Brain pericyte (primary cell): ENCODE results near the gene PPIL3.
A peak's percentile ranks its signal among the peaks of the same experiment; 100 is the strongest.
"Not testable (repeated sequence)": the region's sequence is repeated elsewhere in the genome, so short reads cannot be mapped to it uniquely, and the experiment has no call there.

Experiments
- DNase-seq: peaks from one replicate; pipeline ENCODE4 v3.0.0-alpha.2; 2012; ENCODE audit warnings: low read depth, low spot score

The PPIL3 gene

DNA sequence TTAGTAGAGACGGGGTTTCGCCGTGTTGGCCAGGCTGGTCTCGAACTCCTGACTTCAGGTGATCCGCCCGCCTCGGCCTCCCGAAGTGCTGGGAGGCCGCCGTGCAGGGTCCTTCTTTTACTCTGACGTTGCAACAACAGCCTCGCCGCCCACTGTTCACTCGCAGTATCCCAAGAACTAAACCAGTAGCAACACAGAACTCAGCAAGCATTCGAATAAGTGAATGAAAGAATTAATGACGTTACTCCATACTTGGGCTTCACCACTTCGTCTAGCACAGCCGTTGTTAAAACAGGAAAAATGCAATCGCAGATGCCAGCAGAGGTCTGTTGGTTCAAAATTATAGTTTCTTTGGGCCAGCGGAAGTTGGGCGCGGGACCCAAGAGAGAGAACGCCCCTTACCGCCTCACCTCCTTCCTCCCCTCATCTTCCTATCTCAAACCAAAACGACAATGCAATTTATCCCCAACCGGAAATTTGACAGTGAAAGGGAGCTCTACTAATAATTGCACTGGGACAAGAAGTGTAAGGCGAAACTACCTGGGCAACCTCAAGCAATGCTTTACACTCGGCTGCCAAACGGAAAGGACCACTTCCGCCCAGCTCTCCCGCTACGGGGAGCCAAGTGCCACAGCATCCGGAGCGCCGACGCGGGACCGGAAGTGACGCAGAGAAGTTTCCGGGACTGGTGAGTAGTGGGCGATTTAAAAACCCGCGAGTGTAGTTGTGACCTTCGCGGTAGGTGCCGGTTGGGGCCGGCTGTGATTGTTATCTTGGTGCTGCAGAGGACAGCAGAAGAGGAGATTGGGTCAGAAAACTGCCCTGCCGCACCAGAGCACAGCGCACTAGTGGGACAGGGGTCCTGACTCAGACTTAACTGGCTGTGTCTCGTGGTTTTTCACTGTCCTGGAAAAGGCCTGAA, at the start of gene PPIL3, which contains the start of gene NIF3L1:
TSS of gene PPIL3 (minus strand) at position 374 of the 922 bp plus-strand sequence. CDS start 1,462 bp downstream, outside the sequence.
TSS of gene NIF3L1 (plus strand) at position 668 of the 922 bp plus-strand sequence. CDS start 2,573 bp downstream, outside the sequence.
- peak; percentile 91 for DNase-seq

DNA sequence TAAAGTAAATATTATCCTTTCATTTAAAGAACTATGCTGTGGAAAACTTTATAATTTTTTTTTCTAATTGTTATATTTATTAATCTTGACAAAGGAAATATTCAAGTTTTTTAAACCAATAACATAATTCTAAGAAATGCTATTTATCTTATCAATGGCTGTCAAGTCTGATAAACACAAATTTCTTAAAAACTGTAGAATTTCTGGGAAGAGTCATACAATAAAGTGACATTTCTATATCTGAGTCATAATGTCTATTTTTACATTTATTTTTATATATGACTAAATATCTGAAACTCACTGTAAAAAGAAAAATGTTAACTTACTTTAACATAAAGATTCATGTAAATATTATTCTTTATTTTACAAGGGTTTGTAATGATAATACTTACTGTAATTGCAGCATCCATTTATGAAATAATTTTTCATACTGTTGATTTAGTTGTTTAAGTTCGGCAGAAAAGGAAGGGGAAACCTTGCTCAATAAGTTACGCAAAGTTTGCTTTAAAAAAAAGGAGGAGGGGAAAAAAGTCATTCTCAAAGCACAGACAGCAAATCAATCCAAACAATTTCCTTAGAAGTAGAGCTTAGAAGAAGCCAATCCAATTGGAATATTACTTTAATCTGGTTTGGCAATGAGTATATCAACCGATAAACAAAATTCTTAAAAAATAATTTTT, 42.2 kb upstream of the PPIL3 start:
- no peak for DNase-seq

- DNase-seq, result no peak
Measured at GRCh38 chr2:200929334-200930249, 40.7 kb upstream of the PPIL3 start.

DNA sequence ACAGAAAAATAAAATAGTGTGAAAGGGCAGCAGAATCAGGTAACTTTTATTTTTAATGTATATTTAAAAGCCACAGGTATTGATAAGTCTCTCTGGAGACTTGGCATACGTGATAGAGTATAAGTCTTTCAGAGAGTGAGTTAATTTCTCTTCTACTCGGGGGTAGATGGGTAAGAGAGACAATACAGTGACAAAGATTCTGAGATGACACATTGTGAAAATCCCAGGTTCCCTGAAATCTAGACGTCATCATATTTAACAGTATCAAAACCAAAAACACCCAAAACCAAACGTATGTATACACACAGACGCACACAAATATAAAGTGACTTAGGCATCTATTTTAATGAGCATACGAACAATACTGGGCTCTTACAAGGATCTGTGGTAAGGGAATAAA, 33.6 kb upstream of the PPIL3 start:
- DNase-seq, result no peak

- no peak for DNase-seq
Measured at GRCh38 chr2:200913654-200914053, 24.8 kb upstream of the PPIL3 start.

DNA sequence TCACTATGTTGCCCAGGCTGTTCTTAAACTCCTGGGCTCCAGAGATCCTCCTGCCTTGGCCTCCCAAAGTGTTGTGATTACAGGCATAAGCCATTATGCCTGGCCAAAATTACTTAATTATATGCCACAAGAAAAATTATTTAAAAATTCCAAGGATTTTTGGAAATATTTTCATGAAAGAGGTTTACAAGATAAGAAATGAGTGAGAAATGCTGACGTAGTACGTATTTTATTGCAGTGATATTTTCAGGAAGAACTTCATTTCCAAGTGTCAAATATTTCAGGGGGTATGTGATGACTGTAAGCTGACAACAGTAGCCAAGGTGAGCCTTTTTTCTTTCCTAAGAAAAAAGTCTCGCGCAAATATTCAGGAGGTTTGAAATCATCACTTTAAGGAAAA, 21.1 kb upstream of the PPIL3 start:
- DNase-seq, result no peak

GRCh38 chr2:200905618-200906296, 16.9 kb upstream of the PPIL3 start:
- DNase-seq, result no peak

DNA sequence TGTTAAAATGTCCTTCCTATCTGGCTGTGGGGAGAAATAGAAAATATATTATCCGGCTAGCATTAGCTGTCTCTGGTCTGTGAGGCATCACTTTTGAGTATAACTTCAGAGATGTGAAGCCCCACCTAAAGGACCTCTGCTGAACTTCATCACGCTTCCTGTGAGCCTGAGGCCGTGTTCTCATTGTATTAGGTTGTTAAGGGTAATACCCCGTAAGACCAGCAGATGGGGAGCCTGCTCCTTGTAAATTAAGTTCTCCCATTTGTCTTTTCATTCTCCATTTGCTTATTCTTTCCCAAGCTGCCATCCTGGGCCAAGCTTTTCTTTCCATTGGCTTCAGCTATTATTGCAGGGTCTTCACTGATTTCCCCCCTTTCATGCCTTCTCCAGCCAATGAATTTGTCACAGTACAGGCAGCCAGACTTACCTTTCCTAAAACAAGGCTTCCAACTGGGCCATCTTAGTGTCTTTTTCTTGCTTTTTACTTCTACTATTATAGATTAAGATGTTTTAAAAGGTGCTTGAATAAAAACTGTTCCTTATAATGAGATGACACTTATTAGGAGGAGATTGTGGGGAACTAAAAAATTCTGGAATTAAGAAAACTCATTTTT, 12.7 kb upstream of the PPIL3 start:
- DNase-seq, result peak; percentile 64

GRCh38 chr2:200899482-200899881, 10.6 kb upstream of the PPIL3 start:
- DNase-seq, result no peak

- not testable (repeated sequence) for DNase-seq
Measured at GRCh38 chr2:200881715-200882249, 7.1 kb downstream of the PPIL3 start.

DNA sequence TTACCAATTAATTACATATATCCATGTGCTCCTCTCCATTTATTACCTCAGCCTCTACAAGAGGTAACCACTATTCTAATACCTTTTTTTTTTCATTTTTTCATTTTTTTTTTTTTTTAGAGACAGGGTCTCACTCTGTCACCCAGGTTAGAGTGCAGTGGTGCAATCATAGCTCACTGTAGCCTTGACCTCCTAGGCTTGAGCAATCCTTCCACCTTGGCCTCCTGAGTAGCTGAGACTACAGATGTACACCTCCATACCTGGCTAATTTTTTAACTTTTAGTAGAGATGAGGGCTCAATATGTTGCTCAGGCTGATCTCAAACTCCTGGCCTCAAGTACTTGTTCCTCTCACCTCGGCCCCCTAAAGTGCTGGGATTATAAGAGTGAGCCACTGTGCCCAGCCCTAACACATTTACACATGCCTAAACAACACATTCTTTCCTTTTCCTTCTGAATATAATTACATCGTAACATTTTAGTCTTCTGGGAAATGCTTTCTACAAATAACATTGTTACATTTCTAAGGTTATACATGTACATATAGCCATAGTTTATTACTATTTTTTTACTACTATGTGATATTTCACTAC, 10.5 kb downstream of the PPIL3 start:
- DNase-seq, result no peak

GRCh38 chr2:200877443-200877842, 11.4 kb downstream of the PPIL3 start:
- DNase-seq, result no peak

DNA sequence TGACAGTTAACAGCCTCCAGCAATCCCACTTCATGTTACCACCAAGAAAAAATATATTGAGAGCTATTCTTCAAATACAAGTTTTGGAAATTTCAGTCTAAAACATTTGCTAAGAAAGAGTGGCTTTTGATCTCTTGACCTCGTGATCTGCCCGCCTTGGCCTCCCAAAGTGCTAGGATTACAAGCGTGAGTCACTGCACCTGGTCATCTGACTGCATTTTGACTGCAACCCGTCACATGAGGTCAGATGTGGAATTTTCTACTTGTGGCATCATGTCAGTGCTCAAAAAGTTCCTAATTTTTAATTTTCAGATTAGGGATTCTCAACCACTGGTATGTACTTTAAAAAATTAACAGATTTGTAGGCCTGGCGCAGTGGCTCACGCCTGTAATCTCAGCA, 15.3 kb downstream of the PPIL3 start:
- no peak for DNase-seq

- no peak for DNase-seq
Measured at GRCh38 chr2:200871151-200871550, 17.7 kb downstream of the PPIL3 start.

- no peak for DNase-seq
Measured at GRCh38 chr2:200869014-200869413, 19.9 kb downstream of the PPIL3 start.

DNA sequence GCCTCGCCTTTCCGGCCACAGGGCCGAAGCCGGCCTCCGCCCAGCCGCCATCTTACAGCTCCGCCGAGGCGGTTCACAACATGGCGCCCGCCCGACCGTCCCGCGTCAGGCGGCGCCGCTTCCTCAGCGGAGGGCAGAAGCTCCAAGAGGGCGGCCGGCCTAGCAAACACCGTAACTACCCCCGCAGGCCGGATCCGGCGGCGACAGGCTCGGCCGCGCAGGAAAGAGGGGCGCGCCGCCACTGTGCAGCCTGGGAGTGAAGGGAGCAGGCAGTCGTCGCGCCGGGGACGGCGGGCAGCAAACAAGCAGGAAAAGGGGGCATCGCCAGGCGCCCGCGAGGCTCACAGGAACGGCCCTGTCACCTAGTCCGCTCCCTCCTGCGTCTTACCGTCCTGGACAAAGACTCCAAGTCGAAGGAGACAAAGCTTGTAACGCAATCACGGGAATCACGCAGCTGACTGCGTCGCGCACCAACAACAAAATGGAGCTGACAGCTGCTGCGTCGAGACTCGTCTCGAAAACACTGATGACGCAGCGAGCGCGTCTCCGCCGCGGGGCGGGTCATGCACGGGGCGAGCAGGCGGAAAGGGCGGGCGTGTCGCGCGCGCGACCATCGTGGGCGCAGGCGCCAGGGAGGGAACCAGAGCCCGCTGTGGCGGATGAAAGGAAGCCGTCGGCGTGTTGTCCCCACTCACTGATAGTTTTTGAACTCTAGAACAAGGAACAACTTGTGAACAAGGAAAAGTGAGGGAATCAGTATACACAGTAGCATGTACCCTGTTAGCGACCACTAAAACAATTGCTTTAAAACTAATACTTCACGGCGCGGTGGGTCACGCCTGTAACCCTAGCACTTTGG, 24.5 kb downstream of the PPIL3 start, which contains the start of gene CLK1:
TSS of gene CLK1 (minus strand) at position 483 of the 859 bp plus-strand sequence. CDS start 2,796 bp downstream, outside the sequence.
- DNase-seq, result peak; percentile 82

GRCh38 chr2:200863782-200864175, 25.1 kb downstream of the PPIL3 start:
- DNase-seq, result no peak

- DNase-seq, result no peak
Measured at GRCh38 chr2:200862532-200863000, 26.3 kb downstream of the PPIL3 start.
